Activated CD8-positive, alpha-beta memory T cell treated with anti-CD3 and anti-CD28 coated beads for 48 hours (primary cell): ENCODE results near the gene OR2AG1.

Experiments
- DNase-seq, 3 experiments: peaks; one replicate each; pipeline ENCODE4 v3.0.0-alpha.2; 2020; ENCODE audit warnings: low read depth in 2 of 3, low spot score in 2 of 3

The OR2AG1 gene

DNA sequence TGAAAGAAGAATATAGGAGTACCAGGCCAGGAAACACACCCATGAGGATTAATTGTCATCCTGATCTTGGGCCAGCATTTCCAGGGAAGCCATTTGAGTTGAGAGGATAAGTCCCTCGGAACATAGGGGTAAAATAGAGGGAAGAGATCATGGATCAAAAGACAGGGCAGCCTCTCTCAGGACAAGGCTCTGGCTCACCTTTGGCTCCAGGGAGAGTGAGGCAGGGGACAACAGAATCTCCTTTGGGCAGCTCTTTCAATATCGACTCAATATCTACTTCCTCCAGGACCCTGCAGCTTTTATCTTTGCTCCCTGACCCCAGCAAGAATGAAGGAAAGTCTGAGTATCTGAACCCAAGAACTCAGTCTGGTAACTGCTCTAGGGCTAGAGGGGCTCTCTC is at the start of gene OR2AG1:
TSS of gene OR2AG1 (plus strand) at position 301 of the 400 bp plus-strand sequence. CDS start 2,018 bp downstream, outside the sequence.
- no peak for DNase-seq

GRCh38 chr11:6733326-6734275 is 49.2 kb upstream of the OR2AG1 start:
- DNase-seq = no peak

- DNase-seq = no peak
Measured at GRCh38 chr11:6734616-6735015, 48.2 kb upstream of the OR2AG1 start.

- no peak for DNase-seq
Measured at GRCh38 chr11:6735306-6735705, 47.5 kb upstream of the OR2AG1 start.

DNA sequence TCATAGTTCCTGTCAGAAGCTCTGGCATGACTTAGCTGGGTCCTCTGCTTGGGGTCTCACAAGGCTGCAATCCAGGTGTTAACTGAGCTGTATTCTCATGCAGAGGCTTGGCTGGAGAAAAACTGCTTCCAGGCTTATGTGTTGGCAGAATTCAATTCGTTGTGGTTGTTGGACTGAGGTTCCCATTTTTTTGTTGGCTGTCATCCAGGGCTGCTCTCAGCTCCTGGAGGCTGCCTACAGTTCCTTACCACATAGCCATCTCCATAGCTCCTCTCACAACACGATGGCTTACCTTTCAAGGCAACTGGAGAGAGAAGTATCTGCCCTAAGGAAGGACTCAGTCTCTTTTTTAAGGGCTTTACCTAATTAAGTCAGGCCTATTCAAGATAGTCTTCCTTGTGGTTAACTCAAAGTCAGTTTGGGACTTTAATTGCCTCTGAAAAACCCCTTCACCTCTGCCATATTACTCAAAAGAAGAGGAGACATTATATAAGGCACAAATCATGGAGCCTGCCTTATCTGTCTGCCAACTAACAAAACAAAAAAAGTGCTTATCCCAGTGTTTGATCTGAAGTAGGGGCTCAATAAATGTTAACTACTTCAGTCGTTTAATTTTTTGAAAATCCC is 46.2 kb upstream of the OR2AG1 start:
- no peak for DNase-seq

DNA sequence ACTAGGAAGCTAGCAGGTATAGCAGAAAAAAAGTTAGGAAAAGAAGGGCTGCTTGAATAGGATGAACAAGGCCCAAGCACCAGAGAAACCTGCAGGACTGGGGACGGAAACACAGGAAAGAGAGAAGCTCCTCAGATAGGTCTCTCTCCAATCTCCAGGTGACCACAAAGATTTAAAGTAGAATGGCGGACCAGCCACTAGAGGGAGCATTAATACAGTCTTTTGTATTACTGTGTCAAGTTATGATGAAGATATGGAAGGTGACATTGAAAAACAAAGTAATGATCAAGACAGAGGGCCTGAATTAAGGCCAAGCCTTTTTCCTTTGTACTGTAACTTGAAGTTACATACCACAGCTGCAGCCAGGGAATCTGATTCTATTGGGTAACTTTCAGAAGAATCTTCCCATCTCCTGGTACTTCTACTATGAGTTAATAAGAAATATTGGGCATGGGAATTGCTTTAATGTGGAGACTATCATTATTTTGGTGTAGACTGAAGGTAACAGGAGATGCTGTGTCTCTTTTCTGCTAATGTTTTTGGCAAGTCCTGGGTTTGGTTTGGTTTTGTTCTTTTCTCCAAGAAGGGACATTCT is 44.9 kb upstream of the OR2AG1 start:
- no peak for DNase-seq

DNA sequence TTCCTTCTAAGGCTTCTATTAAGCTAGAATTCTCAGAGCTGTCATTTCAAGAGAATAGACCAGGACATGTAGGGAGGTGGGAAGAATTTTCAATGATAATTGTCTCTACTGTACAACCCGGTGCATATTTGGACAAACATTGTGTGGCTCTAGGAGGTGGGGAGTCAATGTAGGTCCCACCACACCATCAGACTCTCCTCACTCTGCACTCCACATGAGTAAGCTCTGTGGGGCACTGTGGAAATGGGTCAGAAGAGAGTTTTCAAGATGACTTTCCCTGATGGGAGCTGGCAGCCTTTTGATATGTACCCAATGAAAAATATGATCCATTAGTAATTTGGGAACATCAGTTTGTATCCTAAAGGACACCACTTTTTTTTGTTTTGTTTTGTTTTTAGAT is 44.2 kb upstream of the OR2AG1 start:
- no peak for DNase-seq

DNA sequence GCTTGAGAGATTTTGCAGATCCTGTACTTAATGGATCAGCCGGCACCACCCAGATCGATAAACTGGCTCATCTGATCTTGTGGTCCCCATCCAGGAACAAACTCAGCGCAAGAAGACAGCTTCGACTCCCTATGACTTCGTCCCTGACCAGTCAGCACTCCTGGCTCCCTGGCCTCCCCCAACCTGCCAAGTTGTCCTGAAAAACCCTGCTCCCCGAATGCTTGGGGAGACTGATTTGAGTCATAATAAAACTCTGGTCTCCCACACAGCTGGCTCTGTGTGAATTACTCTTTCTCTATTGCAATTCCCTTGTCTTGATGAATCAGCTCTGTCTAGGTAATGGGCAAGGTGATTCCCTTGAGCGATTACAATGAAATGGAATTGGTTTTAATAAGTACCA is 40.6 kb upstream of the OR2AG1 start:
- no peak for DNase-seq

- DNase-seq = no peak
Measured at GRCh38 chr11:6745018-6745417, 37.8 kb upstream of the OR2AG1 start.

DNA sequence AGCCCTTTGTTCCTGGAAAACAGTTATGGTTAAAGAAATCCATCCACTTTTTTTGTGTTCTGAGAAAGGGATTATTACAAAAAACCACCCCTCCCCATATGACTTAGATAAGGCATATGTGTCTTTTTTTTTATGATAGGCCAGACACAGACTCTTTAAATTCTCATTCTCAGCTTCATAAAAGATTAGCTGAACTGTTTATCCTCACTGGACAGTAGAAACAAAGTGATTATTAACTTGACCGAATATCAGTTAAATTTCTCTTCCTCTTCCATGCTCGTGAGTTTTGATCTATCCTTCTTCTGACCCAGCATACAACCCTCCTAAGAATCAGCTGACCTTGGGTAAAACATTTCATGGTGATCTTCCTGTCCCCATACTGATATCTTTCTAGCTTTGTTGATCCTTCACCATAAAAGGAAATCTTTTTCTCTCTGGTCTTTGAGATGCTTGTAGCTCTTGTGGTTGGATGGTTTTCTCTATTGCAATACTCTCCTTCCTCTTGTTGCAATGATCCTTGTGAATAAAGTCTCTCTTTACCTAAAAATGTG is 37.3 kb upstream of the OR2AG1 start:
- no peak for DNase-seq

GRCh38 chr11:6746086-6746618 is 36.7 kb upstream of the OR2AG1 start:
- DNase-seq = no peak

DNA sequence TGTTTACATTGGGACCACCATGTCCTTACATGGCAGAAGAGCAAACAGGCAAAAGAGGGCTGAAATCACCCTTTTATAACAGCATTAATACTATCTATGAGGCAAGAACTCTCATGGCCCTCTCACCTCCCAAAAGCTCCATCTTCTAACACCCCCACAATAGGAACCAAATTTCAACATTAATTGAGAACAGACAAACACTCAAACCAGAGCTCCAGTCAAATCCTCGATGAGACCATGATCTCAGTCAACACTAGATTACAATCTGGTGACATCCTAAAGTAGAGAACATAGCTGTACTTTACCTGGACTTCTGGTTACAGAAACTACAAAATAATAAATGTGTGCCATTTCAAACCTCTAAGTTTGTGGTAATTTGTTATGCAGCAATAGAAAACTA is 36.2 kb upstream of the OR2AG1 start:
- DNase-seq = no peak

DNA sequence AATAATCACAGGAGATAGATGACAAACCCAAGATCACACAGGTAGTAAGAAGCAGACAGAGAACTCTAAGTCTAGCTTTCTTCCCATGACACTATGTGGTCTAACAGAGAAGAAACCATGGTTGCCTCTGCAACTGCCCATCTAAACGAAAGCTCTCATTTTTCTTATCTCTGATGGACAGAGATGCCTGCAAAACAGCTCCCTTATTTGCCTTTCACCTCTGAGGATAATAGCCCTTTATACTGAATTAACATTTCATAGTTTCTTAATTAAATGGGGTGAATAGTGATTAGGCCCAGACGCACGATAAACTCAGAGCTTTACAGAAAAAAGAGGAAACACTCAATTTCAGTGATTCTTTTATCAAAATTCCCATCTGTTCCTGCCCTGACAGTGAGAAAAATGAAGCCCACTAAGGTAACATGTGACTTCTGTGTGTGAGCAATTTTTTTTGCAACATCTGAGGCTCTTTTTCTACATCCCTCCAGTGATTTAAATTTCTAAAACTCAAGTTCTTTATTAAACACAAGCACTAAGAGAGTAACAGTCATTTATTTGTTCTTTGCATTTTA is 35.6 kb upstream of the OR2AG1 start:
- no peak for DNase-seq

GRCh38 chr11:6755303-6755952 is 27.4 kb upstream of the OR2AG1 start:
- no peak for DNase-seq

- no peak for DNase-seq
Measured at GRCh38 chr11:6755953-6756347, 26.9 kb upstream of the OR2AG1 start.

GRCh38 chr11:6757373-6757967 is 25.4 kb upstream of the OR2AG1 start:
- no peak for DNase-seq

DNA sequence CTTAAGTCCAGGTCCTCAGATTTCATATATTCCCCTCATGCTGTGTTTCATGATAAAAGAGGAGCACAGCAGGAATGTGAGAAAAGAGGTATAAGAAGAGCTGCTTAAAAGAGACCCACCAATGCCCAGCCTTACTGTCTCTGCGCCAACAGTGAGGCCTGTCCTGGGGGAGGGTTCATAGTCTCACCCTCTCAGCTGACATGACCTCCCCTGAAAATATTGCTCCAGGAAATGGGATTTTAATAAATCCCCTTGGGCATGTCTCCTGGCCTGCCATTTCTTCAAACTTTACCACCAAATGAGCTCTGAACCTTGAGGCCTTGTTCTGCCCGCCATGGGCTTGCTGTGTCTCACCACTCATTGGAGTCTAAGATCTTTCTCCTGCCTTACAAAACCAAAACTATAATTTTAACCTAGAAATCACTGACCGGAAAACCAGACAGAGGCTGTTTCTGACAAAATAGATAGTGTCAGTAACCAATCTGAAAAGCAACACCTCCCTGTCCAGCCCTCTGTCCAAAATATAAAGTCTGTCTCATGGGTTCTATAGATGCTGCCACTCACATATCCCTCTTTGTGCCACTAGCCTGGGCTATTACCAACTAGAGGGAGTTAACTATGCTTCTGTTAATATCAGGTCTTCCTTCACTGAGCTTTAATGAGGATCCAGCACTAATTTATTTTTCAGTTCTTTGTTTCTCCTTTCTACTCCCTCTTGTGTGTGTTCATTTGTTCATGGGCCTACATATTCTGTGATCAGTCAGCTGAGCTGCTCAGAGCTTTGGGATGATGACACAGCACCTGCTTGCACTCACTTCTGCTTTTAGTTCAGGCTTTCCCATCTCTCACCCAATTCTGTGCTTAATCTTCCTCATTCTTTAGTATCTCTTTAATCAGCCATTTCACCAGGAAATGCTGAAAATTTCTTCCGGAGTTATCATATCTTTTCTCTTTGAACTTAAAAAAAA is 10.6 kb upstream of the OR2AG1 start, which contains the start of gene OR2AG2:
TSS of gene OR2AG2 (minus strand) at position 51 of the 968 bp plus-strand sequence. CDS start 3,019 bp downstream, outside the sequence.
- DNase-seq = no peak

DNA sequence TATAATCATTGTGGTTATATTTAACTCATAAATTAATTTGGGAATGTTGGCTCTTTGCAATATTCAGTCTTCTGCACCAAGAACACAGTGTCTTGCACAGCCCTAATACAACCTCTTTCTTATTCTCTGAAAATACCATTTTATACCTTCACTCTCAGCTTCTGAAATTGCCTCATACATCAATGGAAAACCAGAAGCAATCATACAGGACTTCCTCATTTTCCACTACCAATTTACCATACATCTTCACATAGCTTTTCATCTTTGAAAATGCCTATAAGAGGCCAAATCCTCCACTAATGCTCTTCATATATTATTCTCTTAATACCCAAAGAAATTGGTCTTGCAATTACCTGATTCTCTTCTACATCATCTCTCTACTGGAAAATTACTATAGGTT is 4.3 kb upstream of the OR2AG1 start:
- no peak for DNase-seq

GRCh38 chr11:6780829-6781228 is 2.0 kb upstream of the OR2AG1 start:
- no peak for DNase-seq
